Esophagus squamous epithelium (tissue), 5 donors: ENCODE results near the gene ADPRHL1. TPM values are rescaled to one million over a fixed set of nuclear protein-coding genes. Genes with fewer than 3 reads are reported as not detected.

Experiments used
- DNase-seq: peaks from one replicate; lab custom pipeline; 2025; lab: John Stamatoyannopoulos, UW
- H3K27ac ChIP-seq, 4 donors: fragments of 200-600 bp; sonication (generic); one replicate each; pipeline ENCODE4 v1.5.1; 2016 to 2019; ENCODE audit warnings: mild to moderate bottlenecking in 1 of 4
- H3K27me3 ChIP-seq, 4 donors: fragments of 200-600 bp; sonication (generic); 1 replicate in 3 of 4; 2 replicates in 1 of 4; pipeline versions ENCODE4 v1.5.1 to v1.6.0; 2017 to 2021; ENCODE audit warnings: antibody characterized with exemption in 1 of 4
- H3K36me3 ChIP-seq, 3 donors: fragments of 200-600 bp; sonication (generic); one replicate each; pipeline ENCODE4 v1.5.1; 2016 to 2019
- H3K4me1 ChIP-seq, 3 donors: fragments of 200-600 bp; sonication (generic); one replicate each; pipeline ENCODE4 v1.5.1; 2017 to 2019
- H3K4me3 ChIP-seq, 4 donors: fragments of 200-600 bp; sonication (generic); 1 replicate in 3 of 4; 2 replicates in 1 of 4; pipeline ENCODE4 v1.5.1; 2016 to 2019; ENCODE audit warnings: mild to moderate bottlenecking in 2 of 4, moderate library complexity in 1 of 4
- H3K9me3 ChIP-seq, 3 donors: fragments of 200-600 bp; sonication (generic); one replicate each; pipeline ENCODE4 v1.5.1; 2016 to 2019
- CTCF ChIP-seq, 6 experiments: fragments of 450-650 bp in 4 of 6; fragments of 200-600 bp in 2 of 6; sonication (generic) in 2 of 6; IDR thresholded peaks; one replicate each; pipeline ENCODE4 v1.5.1; 2016 to 2019; ENCODE audit warnings: antibody characterized with exemption in 6 of 6, mild to moderate bottlenecking in 4 of 6, moderate library complexity in 4 of 6
- POLR2A ChIP-seq, 4 donors: fragments of 450-650 bp; IDR thresholded peaks; one replicate each; pipeline ENCODE4 v1.6.1; 2017; ENCODE audit warnings: antibody characterized with exemption in 4 of 4, mild to moderate bottlenecking in 4 of 4, moderate library complexity in 3 of 4
- WGBS, 2 donors: methylation state at CpG; one replicate each; pipeline ENCODE4 v1.1.5; 2018; 5-methylcytosine and 5-hydroxymethylcytosine counted together
- intact Hi-C: fragments of 100-400 bp; cut with DNase I; formaldehyde crosslinking; loops from one replicate; pipeline ENCODE4 v1.15.0; 2022
- total RNA-seq, 4 donors: library from RNA; depleted of rRNA; stranded (reverse); fragments of >200 nt; gene quantifications; one replicate each; pipeline ENCODE4 v1.1.0, GENCODE V29; 2016
- donor health status: DM: yes; HTN: yes; CAD: no.

The ADPRHL1 gene
- total RNA-seq, 4 donors from 2014 or later = 0.31 to 3.5 (median 2.2) TPM

- no peak for DNase-seq
- no peaks in the 10 kb centered on the region for H3K36me3 ChIP-seq
- no peaks in the 10 kb centered on the region for H3K9me3 ChIP-seq
- no peak for TF ChIP-seq POLR2A (IDR thresholded peaks at IDR 0.05)
- no peak for TF ChIP-seq CTCF (IDR thresholded peaks at IDR 0.05)
- H3K4me1 ChIP-seq = no peaks in the 10 kb centered on the region
- WGBS, 2 donors = 71 to 81% methylated on average over 17 to 22 of the region's 32 CpGs
- H3K27ac ChIP-seq = no peak overlapping the region
- peaks cover 0 to 80% (median 0%) of the 10 kb centered on the region in 4 donors for H3K27me3 ChIP-seq
- intact Hi-C loops = no loop called here
- no peak overlapping the region for H3K4me3 ChIP-seq
These were observed 49.8 kb downstream of the ADPRHL1 start for GRCh38 chr13:113403255-113404104.

DNA sequence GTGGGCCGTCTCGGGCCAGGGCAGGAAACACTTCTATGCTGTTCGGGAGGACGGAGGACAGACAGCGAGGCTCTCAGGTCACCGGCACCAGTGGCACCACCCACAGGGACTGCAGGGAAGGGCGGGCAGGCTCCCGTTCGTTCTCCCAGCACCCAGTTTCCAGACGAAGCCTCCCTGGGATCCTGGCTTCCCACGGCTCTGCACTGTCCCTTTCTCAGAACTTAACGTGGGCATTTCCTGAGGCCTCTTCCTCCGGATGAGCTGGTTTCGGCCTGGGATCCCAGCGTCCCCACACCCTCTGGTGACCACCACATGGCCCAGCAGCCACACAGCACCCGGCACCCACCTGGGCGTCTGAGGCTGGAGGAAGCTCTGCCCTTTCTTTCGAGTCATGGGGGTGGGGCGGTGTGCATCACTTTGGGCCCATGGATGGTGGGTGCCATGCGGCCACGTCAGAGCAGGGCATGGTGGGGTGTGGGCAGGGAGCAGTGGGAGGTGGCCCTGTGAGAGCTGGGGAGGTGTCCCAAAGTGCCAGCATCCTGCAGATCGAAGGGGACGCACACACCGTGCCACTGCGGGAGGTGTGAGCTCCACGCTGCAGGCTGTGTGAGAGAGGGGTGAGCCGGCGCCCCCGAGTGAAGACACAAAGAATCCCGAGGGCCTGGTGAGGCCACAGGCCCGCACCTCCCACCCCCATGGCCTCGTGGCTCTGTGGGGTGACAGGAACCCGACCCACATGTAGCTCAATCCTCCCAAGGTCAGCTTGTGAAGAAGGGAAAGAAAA lies 50.6 kb downstream of the ADPRHL1 start:
- peaks cover 0 to 73% (median 0%) of the 10 kb centered on the region in 4 donors for H3K27me3 ChIP-seq
- no peak for DNase-seq
- no peak overlapping the region for H3K27ac ChIP-seq
- intact Hi-C loops = no loop called here
- no peaks in the 10 kb centered on the region for H3K36me3 ChIP-seq
- WGBS, 2 donors = 71 to 100% methylated on average over 1 to 15 of the region's 33 CpGs
- no peaks in the 10 kb centered on the region for H3K4me1 ChIP-seq
- no peaks in the 10 kb centered on the region for H3K9me3 ChIP-seq
- H3K4me3 ChIP-seq = no peak overlapping the region
- no peak for TF ChIP-seq POLR2A (IDR thresholded peaks at IDR 0.05)
- no peak for TF ChIP-seq CTCF (IDR thresholded peaks at IDR 0.05)

GRCh38 chr13:113401452-113402415 lies 51.6 kb downstream of the ADPRHL1 start:
- Histone ChIP-seq H3K27ac (no peak overlapping the region), H3K9me3 (no peaks in the 10 kb centered on the region), H3K27me3 (peaks cover 0 to 64% (median 0%) of the 10 kb centered on the region in 4 donors), H3K4me3 (no peak overlapping the region), H3K36me3 (no peaks in the 10 kb centered on the region), H3K4me1 (no peaks in the 10 kb centered on the region)
- WGBS, 2 donors = 65 to 80% methylated on average over 21 of the region's 52 CpGs
- TF ChIP-seq POLR2A (IDR thresholded peaks at IDR 0.05) (no peak), CTCF (IDR thresholded peaks at IDR 0.05) (no peak)
- intact Hi-C loops = no loop called here
- DNase-seq = no peak

- DNase-seq = no peak
- H3K27ac ChIP-seq = no peak overlapping the region
- no peaks in the 10 kb centered on the region for H3K4me1 ChIP-seq
These were observed 52.5 kb downstream of the ADPRHL1 start for GRCh38 chr13:113400621-113401451.

More at GRCh38 chr13:113400621-113401451, 52.5 kb downstream of the ADPRHL1 start:
- H3K9me3 ChIP-seq = no peaks in the 10 kb centered on the region
- intact Hi-C loops = no loop called here
- WGBS, 2 donors = 68 to 69% methylated on average over 14 to 17 of the region's 25 CpGs
- H3K36me3 ChIP-seq = no peaks in the 10 kb centered on the region
- H3K27me3 ChIP-seq = peaks cover 0 to 55% (median 0%) of the 10 kb centered on the region in 4 donors
- H3K4me3 ChIP-seq = no peak overlapping the region
- no peak for TF ChIP-seq POLR2A (IDR thresholded peaks at IDR 0.05)
- TF ChIP-seq CTCF (IDR thresholded peaks at IDR 0.05) = no peak
